Gastroesophageal sphincter (tissue), 3 donors: ENCODE results near the gene DNAAF5.

ENCODE experiments used
- CTCF ChIP-seq, 4 experiments: fragments of 200-600 bp in 2 of 4; fragments of 450-650 bp in 2 of 4; sonication (generic) in 1 of 4; IDR thresholded peaks; one replicate each; pipeline ENCODE4 v1.5.1; 2017 to 2019; ENCODE audit warnings: antibody characterized with exemption in 4 of 4, mild to moderate bottlenecking in 2 of 4, moderate library complexity in 2 of 4
- POLR2A ChIP-seq, 2 donors: fragments of 450-650 bp; IDR thresholded peaks; one replicate each; pipeline ENCODE4 v1.6.1; 2017; ENCODE audit warnings: antibody characterized with exemption in 2 of 2, mild to moderate bottlenecking in 2 of 2, moderate library complexity in 1 of 2
- POLR2AphosphoS5 ChIP-seq: sonication (generic); formaldehyde crosslinking; IDR thresholded peaks from one replicate; pipeline ENCODE4 v1.6.1; 2017; ENCODE audit warnings: antibody characterized with exemption

GRCh38 chr7:780516-780915 is 54.0 kb downstream of the DNAAF5 start:
- TF ChIP-seq CTCF (IDR thresholded peaks at IDR 0.05), result no peak
- TF ChIP-seq POLR2A (IDR thresholded peaks at IDR 0.05), result no peak
- TF ChIP-seq POLR2AphosphoS5, result no peak
